ENCODE measurements around the gene MYH9.

DNA sequence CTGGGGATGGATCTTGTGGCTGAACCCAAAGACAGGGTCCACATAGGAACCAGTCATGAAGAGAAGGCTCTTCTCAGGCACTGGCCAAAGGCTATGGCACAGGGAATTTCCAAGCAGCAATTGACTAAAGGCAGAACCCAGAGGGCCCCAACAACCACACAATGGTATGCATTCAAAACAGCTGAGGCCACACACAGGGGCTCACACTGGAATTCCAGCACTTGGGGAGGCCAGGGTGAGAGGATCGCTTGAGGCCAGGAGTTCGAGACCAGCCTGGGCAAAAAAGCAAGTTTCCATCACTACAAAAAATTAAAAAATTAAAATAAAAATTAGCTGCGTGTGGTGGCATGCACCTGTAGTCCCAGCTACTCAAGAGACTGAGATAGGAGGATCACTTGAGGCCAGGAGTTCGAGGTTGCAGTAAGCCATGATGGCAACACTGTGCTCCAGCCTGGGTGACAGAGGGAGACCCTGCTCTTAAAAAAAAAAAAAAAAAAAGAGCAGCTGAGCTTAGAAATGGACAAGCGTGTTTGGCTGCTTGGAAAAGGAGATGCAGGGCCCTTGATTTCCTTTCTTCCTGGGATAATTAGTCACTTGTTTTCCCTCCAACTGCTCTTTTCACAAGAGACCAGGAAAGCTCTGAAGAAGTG, 44.6 kb downstream of the MYH9 start:
- TF ChIP-seq EZH2phosphoT487 (IDR thresholded peaks at IDR 0.05; ENCODE audit: borderline replicate concordance, low read length) = no peak
- TF ChIP-seq, protein P1, sequence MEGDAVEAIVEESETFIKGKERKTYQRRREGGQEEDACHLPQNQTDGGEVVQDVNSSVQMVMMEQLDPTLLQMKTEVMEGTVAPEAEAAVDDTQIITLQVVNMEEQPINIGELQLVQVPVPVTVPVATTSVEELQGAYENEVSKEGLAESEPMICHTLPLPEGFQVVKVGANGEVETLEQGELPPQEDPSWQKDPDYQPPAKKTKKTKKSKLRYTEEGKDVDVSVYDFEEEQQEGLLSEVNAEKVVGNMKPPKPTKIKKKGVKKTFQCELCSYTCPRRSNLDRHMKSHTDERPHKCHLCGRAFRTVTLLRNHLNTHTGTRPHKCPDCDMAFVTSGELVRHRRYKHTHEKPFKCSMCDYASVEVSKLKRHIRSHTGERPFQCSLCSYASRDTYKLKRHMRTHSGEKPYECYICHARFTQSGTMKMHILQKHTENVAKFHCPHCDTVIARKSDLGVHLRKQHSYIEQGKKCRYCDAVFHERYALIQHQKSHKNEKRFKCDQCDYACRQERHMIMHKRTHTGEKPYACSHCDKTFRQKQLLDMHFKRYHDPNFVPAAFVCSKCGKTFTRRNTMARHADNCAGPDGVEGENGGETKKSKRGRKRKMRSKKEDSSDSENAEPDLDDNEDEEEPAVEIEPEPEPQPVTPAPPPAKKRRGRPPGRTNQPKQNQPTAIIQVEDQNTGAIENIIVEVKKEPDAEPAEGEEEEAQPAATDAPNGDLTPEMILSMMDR (IDR thresholded peaks at IDR 0.05; ENCODE audit: low read depth, low read length, poor library complexity, severe bottlenecking) = no peak

All from DOHH2 (cell line).